ENCODE data around the gene DHRS13.
A peak's percentile ranks its signal among the peaks of the same experiment; 100 is the strongest.
"Not testable (repeated sequence)": the region's sequence is repeated elsewhere in the genome, so short reads cannot be mapped to it uniquely, and the experiment has no call there.

The DHRS13 gene

DNA sequence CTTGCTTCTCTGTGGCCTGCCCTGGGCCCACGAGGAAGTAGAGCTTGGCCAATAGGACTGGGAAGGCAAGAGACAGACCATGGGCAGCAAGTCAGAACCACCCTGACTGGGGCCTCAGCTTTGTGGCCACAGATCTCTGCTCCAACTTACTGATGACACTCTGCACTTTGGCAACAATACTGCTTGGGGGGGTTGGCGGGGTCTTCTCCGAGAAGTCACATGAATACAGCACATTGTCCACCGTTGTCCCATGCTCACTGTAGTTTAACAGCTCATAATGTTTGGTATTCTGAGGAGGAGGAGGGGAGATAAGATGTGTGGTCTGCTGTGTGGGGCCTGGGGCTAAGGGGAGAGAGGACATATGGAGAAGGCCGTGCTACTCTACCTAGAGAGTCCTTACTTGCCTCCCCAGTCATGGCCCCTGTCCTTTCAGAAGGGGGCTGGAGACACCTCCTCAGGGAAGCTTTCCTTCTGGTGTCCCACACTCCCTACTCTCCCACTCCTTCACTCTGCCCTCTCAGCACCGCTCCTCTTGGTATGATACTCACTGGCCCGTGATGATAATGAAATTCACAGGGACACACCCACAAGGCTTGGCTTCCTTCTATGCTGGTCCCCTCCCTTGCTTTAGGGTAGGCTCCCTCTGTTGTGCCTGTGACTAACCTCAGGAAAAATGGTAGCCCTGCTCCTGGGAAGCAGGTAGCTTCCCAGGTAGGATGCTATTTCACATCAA lies 4.0 kb upstream of the DHRS13 start:
- Mint-ChIP-seq H3K36me3 (peaks cover 45% of the 10 kb centered on the region), H3K27ac (no peak overlapping the region), H3K27me3 (no peaks in the 10 kb centered on the region), H3K9me3 (no peaks in the 10 kb centered on the region), H3K4me1 (peaks cover 19% of the 10 kb centered on the region), H3K4me3 (no peak overlapping the region)
- CTCF ChIA-PET, result interaction anchor here (0.6 to 2.4 kb wide), 5 partner anchors 9 to 180 kb away, joined by 3 to 10 read pairs (median 3); no protein-coding TSS in a partner anchor
- DNase-seq, result no peak

DNA sequence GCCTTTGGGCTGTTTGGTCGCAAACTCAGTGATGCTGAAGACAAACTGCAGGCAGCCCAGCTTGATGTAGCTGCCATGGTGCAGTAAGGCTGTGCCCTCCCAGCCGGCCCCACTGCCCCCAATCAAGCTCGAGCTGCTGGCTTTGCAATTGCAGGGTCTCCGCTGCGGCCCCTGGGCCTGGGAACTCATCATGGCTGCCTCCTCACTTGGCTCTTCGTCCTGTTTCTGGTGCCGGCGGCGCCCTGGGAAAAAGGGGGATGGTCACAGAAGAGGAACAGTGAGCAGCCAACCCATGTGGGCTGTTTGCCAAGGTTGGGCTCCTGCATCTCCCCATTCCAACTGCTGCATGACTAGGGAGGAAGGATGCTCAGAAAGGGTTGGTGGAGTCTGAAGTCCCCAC lies 3.4 kb upstream of the DHRS13 start:
- no peak overlapping the region for H3K4me3 Mint-ChIP-seq

DNA sequence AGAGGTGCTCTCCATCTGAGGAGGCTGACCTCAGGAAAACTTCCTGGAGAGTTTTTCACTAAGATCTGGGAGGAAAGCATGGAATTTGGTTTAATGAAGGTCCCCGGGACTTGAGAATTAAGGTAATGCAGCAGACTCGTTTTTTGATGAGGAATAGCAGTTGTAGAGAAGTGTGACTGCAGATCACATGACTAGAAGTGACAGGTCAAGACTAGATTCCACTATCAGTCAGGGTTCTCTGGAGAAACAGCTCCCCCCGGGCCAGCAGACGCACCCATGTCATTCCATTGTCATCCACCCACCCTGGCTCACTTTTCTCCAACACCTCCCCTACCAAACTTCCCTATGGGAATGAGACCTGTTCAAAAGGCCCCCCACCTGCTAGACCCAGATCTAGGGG lies 1.9 kb upstream of the DHRS13 start:
- H3K27ac Mint-ChIP-seq, result no peak overlapping the region
- CTCF ChIA-PET, result interaction anchor here (1.6 to 8.6 kb wide), 3 partner anchors 11 to 141 kb away, joined by 3 to 47 read pairs (median 6); no protein-coding TSS in a partner anchor
- H3K4me3 Mint-ChIP-seq, result no peak overlapping the region
- H3K4me1 Mint-ChIP-seq, result peaks cover 34% of the 10 kb centered on the region
- peaks cover 41% of the 10 kb centered on the region for H3K36me3 Mint-ChIP-seq
- no peaks in the 10 kb centered on the region for H3K27me3 Mint-ChIP-seq
- DNase-seq, result no peak
- no peaks in the 10 kb centered on the region for H3K9me3 Mint-ChIP-seq

More for the DNA sequence above, 3.4 kb upstream of the DHRS13 start:
- no peak for DNase-seq
- peaks cover 45% of the 10 kb centered on the region for H3K36me3 Mint-ChIP-seq
- no peak overlapping the region for H3K27ac Mint-ChIP-seq
- CTCF ChIA-PET, result interaction anchor here (0.7 to 2.0 kb wide), 3 partner anchors 9 to 180 kb away, joined by 3 to 6 read pairs (median 3); no protein-coding TSS in a partner anchor
- no peaks in the 10 kb centered on the region for H3K9me3 Mint-ChIP-seq
- no peaks in the 10 kb centered on the region for H3K27me3 Mint-ChIP-seq
- H3K4me1 Mint-ChIP-seq, result peaks cover 25% of the 10 kb centered on the region

DNA sequence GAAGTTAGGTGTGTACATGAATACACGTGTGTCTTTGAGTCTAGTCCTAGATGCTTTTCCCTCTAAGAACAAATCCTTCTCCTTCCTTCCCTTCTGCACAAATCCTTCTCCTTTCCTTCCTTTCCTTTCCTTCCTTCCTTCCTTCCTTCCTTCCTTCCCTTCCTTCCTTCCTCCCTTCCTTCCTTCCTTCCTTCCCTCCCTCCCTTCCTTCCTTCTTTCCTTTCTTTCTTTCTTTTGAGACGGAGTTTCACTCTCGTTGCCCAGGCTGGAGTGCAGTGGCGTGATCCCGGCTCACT lies 615 bp upstream of the DHRS13 start:
- not testable (repeated sequence) for H3K27me3 Mint-ChIP-seq, DNase-seq
- CTCF ChIA-PET, result interaction anchor here (0.6 to 8.6 kb wide), 14 partner anchors 9 to 139 kb away, joined by 3 to 47 read pairs (median 5); no protein-coding TSS in a partner anchor

DNA sequence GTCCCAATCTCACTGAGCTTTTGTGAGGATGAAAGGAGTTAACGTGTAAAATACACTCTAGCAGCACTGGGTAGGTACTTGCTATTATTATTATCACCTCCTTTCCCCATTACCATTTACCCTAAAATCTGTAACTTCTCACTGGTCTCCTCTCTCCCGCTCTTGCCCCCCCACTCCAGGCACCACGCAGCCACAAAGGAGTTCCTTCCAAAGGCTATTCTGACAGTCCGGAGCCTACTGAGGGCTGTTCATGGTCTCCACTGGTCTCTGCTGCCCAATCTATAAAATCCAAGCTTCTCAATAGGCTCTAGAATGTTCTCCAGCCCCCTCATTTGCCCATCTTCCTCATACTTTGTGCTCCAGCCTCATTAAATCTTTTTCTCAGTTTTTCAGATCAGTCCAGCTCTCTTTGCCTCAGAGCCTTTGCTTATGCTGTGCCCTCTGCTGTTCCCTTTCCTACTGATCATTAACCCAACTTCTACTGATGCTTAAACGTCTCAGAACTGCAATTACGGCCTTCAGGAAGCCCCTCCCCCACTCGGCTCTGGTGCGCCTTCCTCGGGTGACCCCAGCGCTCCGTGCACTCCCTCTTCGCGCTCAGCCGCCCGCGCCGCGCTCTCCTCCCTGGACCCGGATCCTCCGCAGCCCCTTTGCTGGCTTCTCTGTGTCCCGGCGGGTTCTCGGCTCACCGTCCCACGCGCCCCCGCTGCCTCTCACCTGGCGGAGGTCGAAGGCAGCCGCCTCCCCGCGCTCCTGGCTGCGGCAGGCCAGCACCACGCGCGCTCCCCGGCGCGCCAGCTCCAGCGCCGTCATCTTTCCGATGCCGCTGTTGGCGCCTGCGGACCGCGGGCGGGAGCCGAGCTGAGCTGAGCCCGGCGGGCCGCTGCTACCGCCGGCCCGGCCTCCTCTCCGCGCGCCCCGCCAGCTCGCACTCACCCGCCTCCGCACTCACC lies 737 bp downstream of the DHRS13 start:
- peak; percentile 73 for DNase-seq
- peak overlapping the region; percentile 94 for H3K27ac Mint-ChIP-seq
- CTCF ChIA-PET, result interaction anchor here (0.6 to 8.6 kb wide), 17 partner anchors 10 to 215 kb away, joined by 3 to 47 read pairs (median 5); partner anchors contain the start of genes PHF12 and RPL23A
- H3K9me3 Mint-ChIP-seq, result no peaks in the 10 kb centered on the region
- H3K27me3 Mint-ChIP-seq, result no peaks in the 10 kb centered on the region
- peaks cover 48% of the 10 kb centered on the region for H3K36me3 Mint-ChIP-seq
- H3K4me1 Mint-ChIP-seq, result peaks cover 51% of the 10 kb centered on the region
- H3K4me3 Mint-ChIP-seq, result peak overlapping the region; percentile 93

More for the DNA sequence above, 615 bp upstream of the DHRS13 start:
- not testable (repeated sequence) for H3K9me3 Mint-ChIP-seq
- H3K4me3 Mint-ChIP-seq, result peak overlapping the region; percentile 93
- peaks cover 44% of the 10 kb centered on the region for H3K4me1 Mint-ChIP-seq
- peak overlapping the region; percentile 77 for H3K27ac Mint-ChIP-seq
- peaks cover 46% of the 10 kb centered on the region for H3K36me3 Mint-ChIP-seq

DNA sequence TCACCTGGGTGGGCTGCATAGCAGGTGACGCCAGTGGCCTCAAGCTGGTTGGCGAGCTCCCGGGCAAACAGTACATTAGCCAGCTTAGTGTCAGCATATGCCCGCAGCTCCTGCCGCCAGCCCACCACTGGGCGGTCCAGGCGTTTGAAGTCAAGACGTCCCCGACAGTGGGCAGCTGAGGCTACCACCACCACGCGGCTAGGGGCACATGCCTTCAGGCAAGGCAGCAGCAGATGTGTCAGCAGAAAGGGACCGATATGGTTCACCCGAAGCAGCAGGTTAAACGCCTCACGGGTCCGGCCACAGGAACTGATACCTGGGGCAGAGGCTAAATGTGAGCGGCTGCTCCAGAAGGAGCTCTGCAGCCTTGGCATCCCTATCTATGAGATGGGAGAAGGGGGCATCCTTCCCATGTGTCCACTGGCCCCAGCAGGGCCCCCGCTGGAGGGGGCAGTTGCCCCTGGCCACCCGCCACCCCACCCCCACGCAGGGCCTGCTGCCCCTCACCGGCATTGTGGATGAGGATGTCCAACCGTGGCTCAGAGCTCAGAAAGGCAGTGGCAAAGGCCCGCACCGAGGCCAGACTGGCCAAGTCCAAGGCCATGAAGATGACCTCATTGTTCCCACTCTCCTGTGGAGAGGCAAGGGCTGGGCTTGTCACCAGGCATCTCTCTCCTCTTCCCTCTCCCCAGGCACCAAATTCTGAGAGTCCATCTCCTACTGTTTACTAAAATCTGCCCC lies 1.7 kb downstream of the DHRS13 start:
- H3K27me3 Mint-ChIP-seq, result no peaks in the 10 kb centered on the region
- no peak for DNase-seq
- peaks cover 46% of the 10 kb centered on the region for H3K36me3 Mint-ChIP-seq
- no peaks in the 10 kb centered on the region for H3K9me3 Mint-ChIP-seq
- H3K27ac Mint-ChIP-seq, result peak overlapping the region; percentile 94
- H3K4me1 Mint-ChIP-seq, result peaks cover 57% of the 10 kb centered on the region
- H3K4me3 Mint-ChIP-seq, result peak overlapping the region; percentile 93
- CTCF ChIA-PET, result interaction anchor here (1.2 to 8.6 kb wide), 11 partner anchors 9 to 216 kb away, joined by 4 to 47 read pairs (median 5); partner anchors contain the start of genes PHF12 and RPL23A

DNA sequence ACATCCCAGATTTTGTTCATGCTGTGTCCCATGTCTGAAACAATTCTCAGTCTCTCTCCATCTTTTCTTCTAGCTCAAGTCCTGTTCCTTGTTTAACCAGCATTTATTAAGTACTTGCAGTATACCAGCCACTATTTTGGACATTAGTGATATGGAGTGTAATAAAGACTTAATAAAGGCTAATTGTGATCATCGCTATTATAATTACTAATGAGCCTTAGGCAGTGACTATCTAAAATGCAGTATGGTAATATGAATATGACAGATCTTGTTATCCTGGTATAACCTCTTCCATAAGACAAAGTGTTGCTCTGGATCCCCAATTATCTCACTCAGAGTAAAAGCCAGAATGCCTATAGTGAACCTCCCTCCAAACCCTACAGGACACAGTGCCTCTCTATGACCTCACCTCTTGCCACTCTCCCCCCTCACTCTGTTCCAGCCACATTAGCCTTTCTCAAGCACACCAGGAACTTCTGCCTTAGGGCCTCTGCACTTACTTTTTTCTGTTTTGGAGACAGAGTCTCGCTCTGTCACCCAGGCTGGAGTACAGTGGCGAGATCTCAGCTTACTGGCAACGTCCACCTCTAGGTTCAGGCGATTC lies 3.6 kb downstream of the DHRS13 start:
- H3K27ac Mint-ChIP-seq, result no peak overlapping the region
- no peaks in the 10 kb centered on the region for H3K27me3 Mint-ChIP-seq
- H3K9me3 Mint-ChIP-seq, result no peaks in the 10 kb centered on the region
- peaks cover 67% of the 10 kb centered on the region for H3K4me1 Mint-ChIP-seq
- no peak for DNase-seq
- peaks cover 51% of the 10 kb centered on the region for H3K36me3 Mint-ChIP-seq
- peak overlapping the region; percentile 5 for H3K4me3 Mint-ChIP-seq
- CTCF ChIA-PET, result interaction anchor here (0.8 to 8.6 kb wide), 5 partner anchors 43 to 173 kb away, joined by 3 to 47 read pairs (median 5); partner anchors contain the start of gene TLCD1

DNA sequence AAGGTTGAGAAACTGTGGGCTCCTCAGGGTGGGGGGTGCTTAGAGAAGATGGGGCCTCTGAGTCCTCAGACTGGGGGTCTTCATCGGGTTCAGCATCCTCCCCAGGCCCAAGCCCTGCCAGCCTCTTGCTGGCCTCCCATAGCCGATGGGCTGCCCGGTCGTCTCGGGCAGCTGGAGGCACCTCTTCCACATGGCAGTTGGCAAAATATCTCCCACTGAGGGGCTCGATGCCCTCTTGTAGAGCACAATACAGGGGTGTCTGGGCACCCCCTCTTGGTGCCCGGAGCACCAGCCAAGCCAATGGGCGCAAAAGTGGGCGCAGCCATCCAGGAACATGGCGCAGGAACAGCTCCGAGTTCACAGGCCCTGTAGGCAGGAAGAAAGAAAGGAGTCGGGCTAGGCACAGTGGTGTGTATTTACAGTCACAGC lies 4.3 kb downstream of the DHRS13 start:
- Mint-ChIP-seq H3K27me3 (no peaks in the 10 kb centered on the region), H3K4me1 (peaks cover 67% of the 10 kb centered on the region), H3K4me3 (peak overlapping the region; percentile 98), H3K36me3 (peaks cover 50% of the 10 kb centered on the region), H3K27ac (no peak overlapping the region), H3K9me3 (no peaks in the 10 kb centered on the region)
- CTCF ChIA-PET, result interaction anchor here (0.5 to 8.6 kb wide), 10 partner anchors 24 to 172 kb away, joined by 3 to 47 read pairs (median 4); partner anchors contain the start of gene TLCD1
- no peak for DNase-seq

DNA sequence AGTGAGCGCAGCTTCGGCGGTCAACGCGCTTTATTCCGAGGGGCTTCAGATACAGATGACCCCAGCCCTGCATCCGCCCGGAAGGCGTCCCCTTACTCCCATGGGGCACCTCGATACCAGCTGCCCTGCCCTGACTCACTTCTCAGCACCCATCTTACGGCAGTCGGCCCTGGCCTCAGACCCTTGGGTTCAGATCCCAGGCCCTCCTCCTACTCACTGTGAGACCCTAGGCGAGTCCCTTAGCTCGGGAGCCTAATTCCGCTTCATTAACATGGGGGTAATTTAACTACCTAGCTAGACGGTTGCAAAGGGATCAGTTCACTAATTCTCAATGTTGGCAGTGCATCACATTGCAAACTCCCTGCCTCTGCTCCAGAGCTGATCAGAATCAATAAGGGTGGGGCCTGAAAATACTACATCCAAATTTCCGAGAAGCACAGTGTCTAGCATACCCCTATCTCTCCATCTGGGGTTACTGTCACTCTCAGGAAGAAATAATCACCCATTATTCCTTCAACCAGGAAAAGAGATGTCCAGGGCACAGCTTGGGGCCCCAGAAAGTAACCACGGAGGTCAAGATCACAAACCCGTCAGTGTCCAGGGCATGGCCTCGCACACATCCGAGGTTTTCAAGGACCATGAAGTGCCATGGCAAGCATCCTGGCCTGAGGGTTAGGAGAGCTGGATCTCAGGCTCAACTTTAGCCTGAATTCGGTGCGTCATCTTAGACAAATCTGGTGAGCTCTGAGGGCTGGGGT lies 4.9 kb downstream of the DHRS13 start:
- Mint-ChIP-seq H3K4me1 (peaks cover 67% of the 10 kb centered on the region), H3K4me3 (peak overlapping the region; percentile 98), H3K36me3 (peaks cover 56% of the 10 kb centered on the region), H3K27me3 (no peaks in the 10 kb centered on the region), H3K9me3 (no peaks in the 10 kb centered on the region), H3K27ac (peak overlapping the region; percentile 95)
- CTCF ChIA-PET, result interaction anchor here (0.6 to 8.6 kb wide), 11 partner anchors 36 to 171 kb away, joined by 3 to 47 read pairs (median 4); partner anchors contain the start of gene TLCD1
- peak; percentile 60 for DNase-seq

DNA sequence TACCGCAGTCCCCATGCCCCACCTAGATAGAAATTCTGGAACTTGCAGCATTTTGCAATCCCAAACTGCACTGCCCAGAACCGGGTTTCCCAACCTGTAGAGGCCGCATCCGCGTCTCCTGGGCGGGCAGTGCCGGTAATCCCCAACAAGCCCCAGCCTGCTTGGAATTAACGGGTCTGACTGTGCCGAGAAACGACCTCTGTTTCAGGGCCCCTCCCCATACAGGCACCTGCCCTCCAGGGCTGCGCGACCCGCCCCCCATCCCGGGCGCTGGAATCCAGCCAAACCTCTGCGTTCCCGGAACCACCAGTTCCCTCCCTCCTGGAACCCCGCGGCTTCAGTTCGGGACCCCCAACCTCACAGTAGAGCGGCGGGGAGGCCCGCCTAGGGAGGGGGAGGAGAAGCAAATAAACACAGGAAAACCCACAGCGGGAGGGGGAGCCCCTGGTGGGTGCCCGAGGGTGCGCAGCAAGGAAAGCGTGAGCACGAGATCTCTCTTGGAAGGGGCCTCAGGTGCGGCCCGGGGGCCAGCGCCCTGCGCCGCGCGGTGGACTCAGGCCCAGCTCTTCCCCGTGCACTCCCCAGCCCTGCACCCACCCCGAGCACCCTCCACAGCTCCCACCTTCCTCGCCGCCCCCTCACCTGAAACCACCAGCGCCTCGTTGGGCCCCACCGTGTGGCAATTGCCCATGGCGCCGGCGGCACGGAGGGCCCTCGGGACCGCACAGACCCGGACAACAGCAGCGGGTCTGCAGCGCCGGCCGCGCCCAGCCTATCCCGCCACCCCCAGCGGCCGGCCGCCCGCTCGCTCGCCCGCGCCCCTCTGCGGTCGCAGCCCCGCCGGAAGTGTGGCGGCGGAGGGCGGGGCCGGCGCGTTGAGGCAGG lies 5.8 kb downstream of the DHRS13 start, which contains the start of gene FLOT2:
Gene FLOT2, minus strand, starts transcription at position 850 of the 885 bp plus-strand sequence. Its CDS starts 159 bp downstream, at position 691.
- H3K4me1 Mint-ChIP-seq, result peaks cover 71% of the 10 kb centered on the region
- peak; percentile 78 for DNase-seq
- CTCF ChIA-PET, result interaction anchor here (0.6 to 8.6 kb wide), 9 partner anchors 36 to 170 kb away, joined by 3 to 47 read pairs (median 6); partner anchors contain the start of gene TLCD1
- no peaks in the 10 kb centered on the region for H3K27me3 Mint-ChIP-seq
- H3K36me3 Mint-ChIP-seq, result peaks cover 60% of the 10 kb centered on the region
- H3K4me3 Mint-ChIP-seq, result peak within 1 kb of the TSS; percentile 98
- peak within 1 kb of the TSS; percentile 95 for H3K27ac Mint-ChIP-seq
- H3K9me3 Mint-ChIP-seq, result no peaks in the 10 kb centered on the region

DNA sequence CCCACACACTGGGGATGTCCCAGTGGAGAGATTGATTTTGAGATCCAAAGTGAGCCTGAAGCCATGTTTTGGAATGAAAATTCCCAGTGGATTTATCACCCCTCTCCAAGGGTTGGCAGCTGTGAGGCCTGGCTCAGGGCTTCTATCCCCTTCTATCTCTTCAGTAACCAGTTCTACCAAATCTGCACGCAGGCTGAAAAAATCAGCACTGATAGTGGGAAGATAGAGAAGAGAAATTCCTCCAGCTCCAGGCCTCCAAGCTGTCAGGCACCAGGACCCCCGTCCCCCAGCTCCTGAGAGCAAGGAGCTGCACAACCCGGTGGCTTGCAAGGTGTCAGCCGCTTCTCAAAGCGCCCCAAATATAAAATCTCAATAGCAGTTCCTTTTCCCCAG lies 6.4 kb downstream of the DHRS13 start:
- H3K9me3 Mint-ChIP-seq, result no peaks in the 10 kb centered on the region
- H3K27ac Mint-ChIP-seq, result peak overlapping the region; percentile 95
- H3K36me3 Mint-ChIP-seq, result peaks cover 59% of the 10 kb centered on the region
- no peaks in the 10 kb centered on the region for H3K27me3 Mint-ChIP-seq
- no peak for DNase-seq
- CTCF ChIA-PET, result interaction anchor here (0.6 to 3.4 kb wide), 6 partner anchors 19 to 170 kb away, joined by 3 to 23 read pairs (median 4); partner anchors contain the start of gene TLCD1
- peaks cover 71% of the 10 kb centered on the region for H3K4me1 Mint-ChIP-seq
- peak overlapping the region; percentile 98 for H3K4me3 Mint-ChIP-seq
